Left renal cortex interstitium (tissue), 4 donors: ENCODE results near the gene RSU1. TPM values are rescaled to one million over a fixed set of nuclear protein-coding genes. Genes with fewer than 3 reads are reported as not detected.
"Not testable (repeated sequence)": the region's sequence is repeated elsewhere in the genome, so short reads cannot be mapped to it uniquely, and the experiment has no call there.

Source experiments
- DNase-seq, 4 donors: peaks; one replicate each; pipeline ENCODE4 v3.0.0-alpha.2; 2013; ENCODE audit warnings: low read depth in 4 of 4, low spot score in 2 of 4, missing footprints in 1 of 4
- polyA plus RNA-seq, 4 donors: library from polyadenylated mRNA; unstranded; fragments of 120-200 nt; gene quantifications; one replicate each; pipeline ENCODE4 v1.2.1, GENCODE V29; 2013; ENCODE audit not compliant: insufficient read length in 4 of 4

RSU1 gene
- polyA plus RNA-seq, 4 donors, result 73.6 to 85.8 (median 74.7) TPM

- no peak for DNase-seq
These were observed 29.1 kb downstream of the RSU1 start for GRCh38 chr10:16788125-16788524.

GRCh38 chr10:16787361-16787791 lies 29.8 kb downstream of the RSU1 start:
- no peak for DNase-seq

- no peak for DNase-seq
These were observed 36.8 kb downstream of the RSU1 start for GRCh38 chr10:16780338-16780880.

- DNase-seq, result no peak
These were observed 37.8 kb downstream of the RSU1 start for GRCh38 chr10:16779384-16779915.

GRCh38 chr10:16777473-16778370 lies 39.5 kb downstream of the RSU1 start:
- DNase-seq, result peak; percentile 46 to 62 (median 58)

GRCh38 chr10:16776896-16777295 lies 40.3 kb downstream of the RSU1 start:
- DNase-seq, result no peak

GRCh38 chr10:16773334-16773733 lies 43.9 kb downstream of the RSU1 start:
- no peak for DNase-seq

GRCh38 chr10:16770670-16771069 lies 46.6 kb downstream of the RSU1 start:
- DNase-seq, result no peak

- DNase-seq, result no peak
These were observed 47.1 kb downstream of the RSU1 start for GRCh38 chr10:16770141-16770540.

GRCh38 chr10:16769331-16769730 lies 47.9 kb downstream of the RSU1 start:
- DNase-seq, result no peak

GRCh38 chr10:16768702-16769101 lies 48.5 kb downstream of the RSU1 start:
- DNase-seq, result no peak

- no peak for DNase-seq
These were observed 51.5 kb downstream of the RSU1 start for GRCh38 chr10:16765509-16766375.

- DNase-seq, result no peak
These were observed 55.9 kb downstream of the RSU1 start for GRCh38 chr10:16761300-16761699.

- DNase-seq, result no peak
These were observed 60.5 kb downstream of the RSU1 start for GRCh38 chr10:16756561-16757221.

- no peak for DNase-seq
These were observed 62.5 kb downstream of the RSU1 start for GRCh38 chr10:16754765-16755164.

- not testable (repeated sequence) for DNase-seq
These were observed 64.4 kb downstream of the RSU1 start for GRCh38 chr10:16752849-16753248.

GRCh38 chr10:16752099-16752498 lies 65.1 kb downstream of the RSU1 start:
- no peak for DNase-seq

GRCh38 chr10:16751244-16751643 lies 66.0 kb downstream of the RSU1 start:
- no peak for DNase-seq

- DNase-seq, result no peak
These were observed 66.8 kb downstream of the RSU1 start for GRCh38 chr10:16750461-16750860.

GRCh38 chr10:16748749-16749148 lies 68.5 kb downstream of the RSU1 start:
- DNase-seq, result no peak
